Measurements from ENCODE around the gene HIGD1B.

Gene HIGD1B

DNA sequence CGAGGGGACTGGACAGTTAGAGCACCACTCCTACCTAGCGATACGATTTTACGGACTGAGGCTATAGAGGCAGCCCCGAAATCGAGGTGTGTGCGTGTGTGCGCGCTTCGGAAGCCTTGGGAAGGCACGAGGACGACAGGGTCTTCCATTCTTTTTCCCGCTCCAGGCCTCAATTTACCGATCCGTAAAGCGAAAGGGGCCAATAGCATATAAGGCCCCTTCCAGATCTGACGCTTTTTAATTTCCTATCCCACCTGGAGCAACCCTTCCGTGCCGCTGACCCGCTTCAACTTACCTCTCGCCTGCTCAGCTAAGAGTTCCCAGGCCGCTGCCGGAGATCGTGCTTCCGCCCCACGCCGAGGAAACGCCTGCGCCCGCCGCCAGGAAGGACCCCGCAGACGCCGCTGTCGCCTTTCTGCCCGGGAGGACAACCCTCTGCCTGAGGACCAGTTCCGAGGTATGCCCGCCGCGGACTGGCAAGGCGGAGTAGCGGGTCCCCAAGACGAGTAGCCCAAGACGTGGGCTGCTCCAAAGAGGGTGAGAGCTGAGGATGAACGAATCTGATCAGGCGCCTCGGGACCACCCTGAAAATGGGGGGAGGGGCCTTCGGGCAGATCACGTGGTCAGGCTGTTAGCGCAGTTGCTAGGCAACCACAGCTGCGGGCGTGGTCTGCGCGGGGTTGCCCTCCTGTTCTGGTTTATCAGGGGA, 51.5 kb downstream of the HIGD1B start, which contains the start of gene EFTUD2 (continued):
- TF ChIP-seq, protein P1, sequence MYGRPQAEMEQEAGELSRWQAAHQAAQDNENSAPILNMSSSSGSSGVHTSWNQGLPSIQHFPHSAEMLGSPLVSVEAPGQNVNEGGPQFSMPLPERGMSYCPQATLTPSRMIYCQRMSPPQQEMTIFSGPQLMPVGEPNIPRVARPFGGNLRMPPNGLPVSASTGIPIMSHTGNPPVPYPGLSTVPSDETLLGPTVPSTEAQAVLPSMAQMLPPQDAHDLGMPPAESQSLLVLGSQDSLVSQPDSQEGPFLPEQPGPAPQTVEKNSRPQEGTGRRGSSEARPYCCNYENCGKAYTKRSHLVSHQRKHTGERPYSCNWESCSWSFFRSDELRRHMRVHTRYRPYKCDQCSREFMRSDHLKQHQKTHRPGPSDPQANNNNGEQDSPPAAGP (tag by site-specific recombination; IDR thresholded peaks at IDR 0.05) = peak; percentile 93
- TF ChIP-seq ZBTB6 (tag by site-specific recombination; IDR thresholded peaks at IDR 0.05) (peak; percentile 28; the same call in 1 of the 2 replicates), ZNF621 (tag by site-specific recombination; IDR thresholded peaks at IDR 0.05) (no peak), ZNF202 (tag by site-specific recombination; IDR thresholded peaks at IDR 0.05; ENCODE audit: borderline replicate concordance) (no peak), ZNF521 (tag by site-specific recombination; IDR thresholded peaks at IDR 0.05) (no peak), ZNF777 (tag by site-specific recombination; IDR thresholded peaks at IDR 0.05; ENCODE audit: borderline replicate concordance) (no peak), ZNF132 (tag by site-specific recombination; IDR thresholded peaks at IDR 0.05; ENCODE audit: borderline replicate concordance) (no peak), ZFP37 (tag by site-specific recombination; IDR thresholded peaks at IDR 0.05) (peak; percentile 61), ZNF580 (tag by site-specific recombination; IDR thresholded peaks at IDR 0.05) (peak; percentile 66), KLF7 (tag by site-specific recombination; IDR thresholded peaks at IDR 0.05; ENCODE audit: borderline replicate concordance) (peak; percentile 48; the same call in 1 of the 2 replicates), KLF16 (tag by site-specific recombination; IDR thresholded peaks at IDR 0.05) (peak; percentile 96), ZNF707 (tag by site-specific recombination; IDR thresholded peaks at IDR 0.05) (no peak), HIC1 (tag by site-specific recombination; IDR thresholded peaks at IDR 0.05) (peak; percentile 99), ZNF404 (tag by site-specific recombination; IDR thresholded peaks at IDR 0.05) (no peak), ZNF600 (tag by site-specific recombination; IDR thresholded peaks at IDR 0.05) (0 out of 2 replicates have a peak, but pooled peaks have one; percentile 43), ZNF76 (tag by site-specific recombination; IDR thresholded peaks at IDR 0.05; ENCODE audit: borderline replicate concordance, low read depth) (peak; percentile 74), SP2 (tag by site-specific recombination; IDR thresholded peaks at IDR 0.05) (peak; percentile 63), SCRT2 (tag by site-specific recombination; IDR thresholded peaks at IDR 0.05) (peak; percentile 59; the same call in 1 of the 2 replicates), GLIS2 (tag by site-specific recombination; IDR thresholded peaks at IDR 0.05) (peak; percentile 90), ZNF514 (tag by site-specific recombination; IDR thresholded peaks at IDR 0.05) (no peak), REPIN1 (tag by site-specific recombination; IDR thresholded peaks at IDR 0.05; ENCODE audit: low read depth) (no peak), ZNF426 (tag by site-specific recombination; IDR thresholded peaks at IDR 0.05) (no peak), ZSCAN23 (tag by site-specific recombination; IDR thresholded peaks at IDR 0.05) (no peak), ZNF624 (tag by site-specific recombination; IDR thresholded peaks at IDR 0.05) (no peak), ZNF138 (tag by site-specific recombination; IDR thresholded peaks at IDR 0.05; ENCODE audit: borderline replicate concordance) (no peak), ZBTB8A (tag by site-specific recombination; IDR thresholded peaks at IDR 0.05) (peak; percentile 92)
- TF ChIP-seq, protein P2, sequence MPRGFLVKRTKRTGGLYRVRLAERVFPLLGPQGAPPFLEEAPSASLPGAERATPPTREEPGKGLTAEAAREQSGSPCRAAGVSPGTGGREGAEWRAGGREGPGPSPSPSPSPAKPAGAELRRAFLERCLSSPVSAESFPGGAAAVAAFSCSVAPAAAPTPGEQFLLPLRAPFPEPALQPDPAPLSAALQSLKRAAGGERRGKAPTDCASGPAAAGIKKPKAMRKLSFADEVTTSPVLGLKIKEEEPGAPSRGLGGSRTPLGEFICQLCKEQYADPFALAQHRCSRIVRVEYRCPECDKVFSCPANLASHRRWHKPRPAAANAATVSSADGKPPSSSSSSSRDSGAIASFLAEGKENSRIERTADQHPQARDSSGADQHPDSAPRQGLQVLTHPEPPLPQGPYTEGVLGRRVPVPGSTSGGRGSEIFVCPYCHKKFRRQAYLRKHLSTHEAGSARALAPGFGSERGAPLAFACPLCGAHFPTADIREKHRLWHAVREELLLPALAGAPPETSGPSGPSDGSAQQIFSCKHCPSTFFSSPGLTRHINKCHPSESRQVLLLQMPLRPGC (tag by site-specific recombination; IDR thresholded peaks at IDR 0.05) = peak; percentile 82; the same call in 1 of the 2 replicates
- TF ChIP-seq, protein P3, sequence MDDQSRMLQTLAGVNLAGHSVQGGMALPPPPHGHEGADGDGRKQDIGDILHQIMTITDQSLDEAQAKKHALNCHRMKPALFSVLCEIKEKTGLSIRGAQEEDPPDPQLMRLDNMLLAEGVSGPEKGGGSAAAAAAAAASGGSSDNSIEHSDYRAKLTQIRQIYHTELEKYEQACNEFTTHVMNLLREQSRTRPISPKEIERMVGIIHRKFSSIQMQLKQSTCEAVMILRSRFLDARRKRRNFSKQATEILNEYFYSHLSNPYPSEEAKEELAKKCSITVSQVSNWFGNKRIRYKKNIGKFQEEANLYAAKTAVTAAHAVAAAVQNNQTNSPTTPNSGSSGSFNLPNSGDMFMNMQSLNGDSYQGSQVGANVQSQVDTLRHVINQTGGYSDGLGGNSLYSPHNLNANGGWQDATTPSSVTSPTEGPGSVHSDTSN (CRISPR knock-in tag; IDR thresholded peaks at IDR 0.05) = peak; percentile 93
- TF ChIP-seq, protein P4, sequence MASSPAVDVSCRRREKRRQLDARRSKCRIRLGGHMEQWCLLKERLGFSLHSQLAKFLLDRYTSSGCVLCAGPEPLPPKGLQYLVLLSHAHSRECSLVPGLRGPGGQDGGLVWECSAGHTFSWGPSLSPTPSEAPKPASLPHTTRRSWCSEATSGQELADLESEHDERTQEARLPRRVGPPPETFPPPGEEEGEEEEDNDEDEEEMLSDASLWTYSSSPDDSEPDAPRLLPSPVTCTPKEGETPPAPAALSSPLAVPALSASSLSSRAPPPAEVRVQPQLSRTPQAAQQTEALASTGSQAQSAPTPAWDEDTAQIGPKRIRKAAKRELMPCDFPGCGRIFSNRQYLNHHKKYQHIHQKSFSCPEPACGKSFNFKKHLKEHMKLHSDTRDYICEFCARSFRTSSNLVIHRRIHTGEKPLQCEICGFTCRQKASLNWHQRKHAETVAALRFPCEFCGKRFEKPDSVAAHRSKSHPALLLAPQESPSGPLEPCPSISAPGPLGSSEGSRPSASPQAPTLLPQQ (tag by site-specific recombination; IDR thresholded peaks at IDR 0.05) = peak; percentile 77; the same call in 1 of the 2 replicates
- TF ChIP-seq, protein P5, sequence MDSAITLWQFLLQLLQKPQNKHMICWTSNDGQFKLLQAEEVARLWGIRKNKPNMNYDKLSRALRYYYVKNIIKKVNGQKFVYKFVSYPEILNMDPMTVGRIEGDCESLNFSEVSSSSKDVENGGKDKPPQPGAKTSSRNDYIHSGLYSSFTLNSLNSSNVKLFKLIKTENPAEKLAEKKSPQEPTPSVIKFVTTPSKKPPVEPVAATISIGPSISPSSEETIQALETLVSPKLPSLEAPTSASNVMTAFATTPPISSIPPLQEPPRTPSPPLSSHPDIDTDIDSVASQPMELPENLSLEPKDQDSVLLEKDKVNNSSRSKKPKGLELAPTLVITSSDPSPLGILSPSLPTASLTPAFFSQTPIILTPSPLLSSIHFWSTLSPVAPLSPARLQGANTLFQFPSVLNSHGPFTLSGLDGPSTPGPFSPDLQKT (IDR thresholded peaks at IDR 0.05; ENCODE audit: borderline replicate concordance, low read depth, low read length) = no peak
